ENCODE results near the gene FGFR3.
A peak's percentile ranks its signal among the peaks of the same experiment; 100 is the strongest.

The FGFR3 gene

DNA sequence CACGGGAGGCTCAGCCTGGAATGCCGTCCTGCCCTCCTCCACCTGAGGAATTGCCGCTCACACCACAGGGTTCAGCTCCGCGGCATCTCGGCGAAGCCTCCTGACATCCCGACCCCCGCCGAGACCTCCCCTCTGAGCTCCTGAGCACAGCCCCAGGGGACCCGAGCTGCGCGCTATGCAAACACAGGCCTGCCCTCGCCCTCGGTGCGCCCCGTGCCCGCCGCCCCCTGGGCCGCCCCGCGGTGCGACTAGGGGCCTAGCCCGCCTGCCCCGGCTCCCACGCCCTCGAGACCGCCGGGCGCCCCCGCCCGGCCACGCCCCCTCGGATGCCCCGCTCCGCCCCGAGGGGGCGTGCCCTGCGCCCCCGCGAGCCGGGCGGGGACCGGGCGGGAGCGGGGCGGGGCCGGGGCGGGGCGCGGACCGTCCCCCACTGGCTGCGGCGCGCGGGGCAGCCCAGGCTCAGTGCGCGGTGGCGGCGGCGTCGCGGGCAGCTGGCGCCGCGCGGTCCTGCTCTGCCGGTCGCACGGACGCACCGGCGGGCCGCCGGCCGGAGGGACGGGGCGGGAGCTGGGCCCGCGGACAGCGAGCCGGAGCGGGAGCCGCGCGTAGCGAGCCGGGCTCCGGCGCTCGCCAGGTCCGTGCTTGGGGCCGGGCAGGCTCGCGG is at the start of gene FGFR3:
FGFR3 (plus strand) TSS at position 462 of the 664 bp plus-strand sequence. CDS start 642 bp downstream, outside the sequence.
- FAIRE-seq (no peak), DNase-seq (ENCODE audit: extremely low spot score, insufficient read length, low read depth) (peak; percentile 68)

DNA sequence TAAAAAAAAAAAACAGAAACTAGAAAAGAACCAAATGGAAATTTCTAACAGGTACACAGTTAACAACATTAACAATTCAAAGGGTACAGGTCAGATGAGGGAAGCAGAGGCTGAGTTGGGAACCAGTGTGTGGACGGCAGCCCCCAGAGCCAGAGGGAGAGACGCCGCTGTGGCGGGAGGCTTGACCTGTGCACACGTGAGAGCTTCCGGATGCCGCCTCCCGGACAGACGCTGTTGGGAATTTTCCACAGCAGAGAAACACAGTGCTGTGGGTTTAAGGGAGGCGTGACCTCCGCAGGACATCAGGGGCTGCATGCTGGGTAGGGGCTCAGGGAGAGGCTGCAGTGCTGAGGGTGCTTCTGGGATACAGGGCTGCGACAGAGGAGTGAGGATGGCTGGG is 49.5 kb upstream of the FGFR3 start:
- DNase-seq (ENCODE audit: extremely low spot score, insufficient read length, low read depth): no peak
- FAIRE-seq: no peak

DNA sequence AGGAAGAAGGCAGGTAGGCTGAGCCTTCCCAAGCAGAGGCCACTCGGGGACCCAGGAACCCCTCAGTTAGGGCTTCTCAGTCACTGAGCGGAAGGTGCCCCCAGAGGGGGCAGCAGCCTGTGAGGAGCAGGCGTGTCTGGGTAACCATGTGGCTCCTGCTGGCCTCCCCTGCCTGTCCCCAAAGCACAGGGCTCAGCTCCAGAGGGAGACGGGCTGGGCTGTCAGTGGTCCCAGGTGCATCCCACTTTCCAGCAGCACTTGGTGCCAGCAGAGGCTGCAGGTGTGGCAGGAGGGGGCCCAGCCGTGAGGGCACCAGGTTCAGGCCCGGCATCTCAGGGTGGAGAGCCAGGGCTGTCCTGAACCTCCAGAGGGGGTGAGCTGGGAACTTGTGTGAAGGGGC is 49.1 kb upstream of the FGFR3 start:
- FAIRE-seq: no peak

DNA sequence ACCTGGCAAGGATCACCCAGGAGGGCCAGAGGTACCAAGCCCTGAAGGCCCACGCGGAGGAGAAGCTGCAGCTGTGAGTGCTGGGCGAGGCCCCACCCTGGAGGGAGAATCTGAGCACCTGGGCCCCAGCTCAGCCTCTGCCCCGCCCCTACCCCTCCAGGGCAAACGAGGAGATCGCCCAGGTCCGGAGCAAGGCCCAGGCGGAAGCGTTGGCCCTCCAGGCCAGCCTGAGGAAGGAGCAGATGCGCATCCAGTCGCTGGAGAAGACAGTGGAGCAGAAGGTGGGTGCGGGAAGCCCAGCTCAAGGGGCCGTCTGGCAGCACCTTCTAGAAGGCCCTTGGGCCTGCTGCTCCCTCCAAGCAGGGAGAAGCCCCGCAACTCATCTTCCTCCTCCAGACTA is 48.5 kb upstream of the FGFR3 start:
- FAIRE-seq: no peak

More for the DNA sequence above, 49.1 kb upstream of the FGFR3 start:
- DNase-seq (ENCODE audit: extremely low spot score, insufficient read length, low read depth): no peak

DNA sequence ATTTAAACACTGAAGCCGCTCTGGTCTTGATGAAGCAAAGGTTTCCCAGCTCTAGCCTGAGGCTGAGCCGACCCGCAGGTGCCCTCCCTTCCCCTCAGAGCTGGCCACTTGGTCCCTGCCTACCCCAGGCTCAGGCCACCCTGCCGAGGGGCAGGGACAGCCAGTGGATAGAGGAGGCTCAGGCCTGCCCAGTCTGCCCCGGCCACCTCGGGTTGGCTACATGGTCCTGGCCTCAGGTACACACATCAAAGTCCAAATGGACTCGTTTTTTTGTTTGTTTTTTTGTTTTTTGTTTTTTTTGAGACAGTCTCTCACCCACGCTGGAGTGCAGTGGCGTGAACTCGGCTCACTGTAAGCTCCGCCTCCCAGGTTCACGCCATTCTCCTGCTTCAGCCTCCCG is 47.9 kb upstream of the FGFR3 start:
- FAIRE-seq (no peak), DNase-seq (ENCODE audit: extremely low spot score, insufficient read length, low read depth) (no peak)

More for the DNA sequence above, 48.5 kb upstream of the FGFR3 start:
- DNase-seq (ENCODE audit: extremely low spot score, insufficient read length, low read depth): no peak

DNA sequence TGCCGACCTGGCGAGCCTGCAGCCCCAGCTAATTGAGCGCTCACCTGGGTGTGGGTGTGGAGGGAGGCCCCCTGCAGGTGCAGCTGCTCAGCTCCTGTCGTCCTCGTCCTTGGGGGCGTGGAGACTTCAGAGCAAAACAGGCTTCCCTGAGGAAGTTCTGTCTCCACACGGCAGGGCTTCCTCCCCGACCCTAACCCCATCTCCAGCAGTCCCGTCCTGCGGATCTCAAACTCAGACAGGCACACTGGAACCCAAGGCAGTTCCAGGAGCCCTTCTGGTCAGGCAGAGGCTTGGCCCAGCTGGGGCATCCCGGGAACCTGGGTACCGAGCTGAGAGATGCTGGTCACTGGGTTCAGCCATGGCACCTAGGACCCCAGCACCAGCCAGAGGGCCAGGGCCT is 47.4 kb upstream of the FGFR3 start:
- no peak for FAIRE-seq
- DNase-seq (ENCODE audit: extremely low spot score, insufficient read length, low read depth): no peak

DNA sequence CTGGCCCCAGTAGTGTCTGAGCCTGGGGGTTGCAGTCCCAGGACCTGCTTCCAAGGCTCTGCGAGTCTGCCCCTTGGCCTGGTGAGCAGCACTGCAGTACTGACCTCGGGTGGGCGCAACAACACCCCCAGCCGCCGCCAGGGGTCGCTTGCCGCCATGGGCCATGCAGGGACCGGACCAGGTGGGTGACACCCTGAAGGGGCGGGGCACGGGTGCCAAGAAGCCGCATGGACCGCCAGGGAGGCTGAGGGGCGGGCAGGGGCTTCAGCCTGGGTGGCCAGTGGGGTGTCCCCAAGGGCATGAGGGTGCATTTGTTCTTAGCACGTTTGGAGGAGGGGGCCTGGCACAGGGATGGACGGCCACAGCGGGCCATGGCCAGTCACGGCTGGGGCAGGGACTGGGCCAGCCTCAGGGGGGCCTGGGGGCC is 46.8 kb upstream of the FGFR3 start:
- no peak for FAIRE-seq
- DNase-seq (ENCODE audit: extremely low spot score, insufficient read length, low read depth): peak; percentile 64

DNA sequence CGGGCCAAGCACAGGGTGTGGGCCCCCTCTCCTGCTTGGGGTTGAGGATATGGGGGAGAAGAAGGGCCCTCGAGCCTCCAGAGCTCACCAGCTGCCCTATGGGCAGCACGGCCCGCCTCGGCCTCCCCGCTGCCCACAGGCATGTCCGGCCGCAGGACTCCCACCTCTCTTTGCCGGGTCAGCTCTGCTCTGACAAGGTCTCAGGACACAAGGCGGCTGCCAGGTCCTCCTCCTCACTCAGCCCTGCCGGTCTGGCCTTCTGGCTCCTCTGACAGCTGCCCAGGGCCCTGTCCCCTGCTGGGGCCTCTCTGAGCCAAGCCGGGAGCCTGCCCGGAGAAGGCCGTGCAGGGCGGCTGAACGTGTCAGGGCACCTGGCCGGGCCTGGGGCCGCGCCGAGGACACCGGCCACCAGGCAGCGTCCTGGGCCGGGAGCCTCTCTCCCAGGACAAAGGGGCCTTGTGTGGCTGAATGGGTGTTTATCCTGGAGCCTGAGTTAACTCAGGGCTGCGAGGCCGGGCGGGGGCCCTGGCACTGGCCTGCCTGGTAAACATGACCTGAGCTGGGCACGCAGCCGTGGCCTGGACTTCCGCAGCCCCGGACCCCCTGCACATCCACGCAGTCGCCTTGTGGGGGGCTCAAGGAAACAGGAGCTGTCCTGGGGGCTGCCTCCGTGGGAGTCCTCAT is 46.0 kb upstream of the FGFR3 start:
- FAIRE-seq (no peak), DNase-seq (ENCODE audit: extremely low spot score, insufficient read length, low read depth) (no peak)

DNA sequence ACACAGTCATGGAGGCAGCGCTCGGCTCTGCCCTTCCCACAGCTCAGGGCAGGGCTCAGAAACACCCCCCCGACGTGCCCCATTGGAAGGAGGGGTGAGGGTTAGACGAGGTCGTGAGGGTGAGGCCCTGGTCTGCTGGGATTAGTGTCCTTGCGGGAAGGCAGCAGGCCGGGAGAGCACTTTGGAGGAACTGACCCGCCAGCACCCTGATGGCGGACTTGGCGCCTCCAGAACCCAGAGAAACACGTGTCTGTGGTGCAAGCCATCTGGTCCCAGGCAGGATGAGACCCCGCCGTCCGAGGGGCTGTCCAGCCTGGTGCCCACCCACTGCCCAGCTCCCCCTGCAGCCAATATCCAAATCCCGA is 45.5 kb upstream of the FGFR3 start:
- no peak for FAIRE-seq
- DNase-seq (ENCODE audit: extremely low spot score, insufficient read length, low read depth): no peak

DNA sequence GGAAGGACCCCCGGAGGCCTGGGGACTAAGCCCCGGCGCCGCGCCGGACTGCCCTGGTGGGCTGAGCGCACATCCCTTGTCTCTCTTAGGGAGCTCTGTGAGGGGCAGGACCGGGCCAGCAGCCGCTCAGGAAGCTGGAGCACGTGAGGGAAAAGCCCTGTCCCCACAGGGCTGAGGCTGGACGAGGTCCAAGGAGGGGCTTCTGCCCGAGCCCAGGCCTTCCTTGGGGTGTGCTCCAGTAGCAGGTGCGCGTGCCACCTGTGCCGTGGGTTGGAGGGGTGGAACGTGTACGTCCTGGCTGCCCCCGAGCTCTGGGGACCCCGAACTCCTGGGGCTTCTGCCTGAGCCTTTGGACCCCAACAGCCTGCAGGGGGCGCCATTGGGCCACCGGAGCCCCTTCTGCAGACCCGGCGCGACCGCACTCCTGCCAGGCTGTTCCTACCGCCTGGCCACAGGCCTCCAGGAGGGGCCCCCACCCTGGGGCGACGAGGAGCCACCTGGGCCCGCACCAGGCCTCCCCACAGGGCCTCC is 44.6 kb upstream of the FGFR3 start:
- DNase-seq (ENCODE audit: extremely low spot score, insufficient read length, low read depth): peak; percentile 81
- FAIRE-seq: peak; percentile 67

DNA sequence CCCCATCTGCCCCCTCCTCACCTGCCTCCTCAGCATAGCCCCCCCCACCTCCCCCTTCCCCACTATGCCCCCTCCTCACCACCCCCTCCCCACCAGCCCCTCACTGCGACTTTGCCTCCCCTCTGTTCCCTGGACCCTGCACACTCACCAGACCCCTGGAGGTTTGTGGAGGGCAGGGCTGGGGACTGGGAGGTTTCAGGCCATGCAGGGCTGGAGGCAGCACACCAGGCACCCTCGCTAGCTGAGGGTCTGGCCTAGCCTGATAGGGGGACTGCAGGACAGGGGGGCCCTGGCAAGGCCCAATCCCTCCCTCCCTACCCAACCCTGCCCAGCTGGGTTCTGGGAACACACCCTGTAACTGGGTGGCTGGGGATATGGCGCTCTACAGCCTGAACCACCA is 43.7 kb upstream of the FGFR3 start:
- FAIRE-seq: no peak

DNA sequence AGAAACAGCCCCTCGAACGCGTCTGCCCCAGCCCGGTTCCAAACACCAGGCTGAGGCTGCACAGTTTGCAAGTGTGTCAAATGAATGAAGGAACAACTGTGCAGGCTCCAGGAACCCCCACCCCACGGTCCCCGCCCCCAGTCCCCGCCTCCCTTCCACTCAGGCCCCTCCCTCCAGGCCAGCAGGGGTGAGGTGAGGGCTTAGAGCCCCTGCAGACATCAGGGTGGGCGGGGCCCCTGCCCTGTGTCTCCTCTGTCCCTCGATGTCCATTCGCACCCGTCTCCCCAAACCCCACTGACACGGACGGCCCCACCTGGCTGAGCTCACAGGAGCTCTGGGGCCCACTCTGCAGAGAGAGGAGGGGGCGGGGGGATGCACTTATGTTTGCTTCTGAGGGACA is 43.3 kb upstream of the FGFR3 start:
- no peak for FAIRE-seq
- DNase-seq (ENCODE audit: extremely low spot score, insufficient read length, low read depth): no peak

More for the DNA sequence above, 43.7 kb upstream of the FGFR3 start:
- DNase-seq (ENCODE audit: extremely low spot score, insufficient read length, low read depth): no peak

DNA sequence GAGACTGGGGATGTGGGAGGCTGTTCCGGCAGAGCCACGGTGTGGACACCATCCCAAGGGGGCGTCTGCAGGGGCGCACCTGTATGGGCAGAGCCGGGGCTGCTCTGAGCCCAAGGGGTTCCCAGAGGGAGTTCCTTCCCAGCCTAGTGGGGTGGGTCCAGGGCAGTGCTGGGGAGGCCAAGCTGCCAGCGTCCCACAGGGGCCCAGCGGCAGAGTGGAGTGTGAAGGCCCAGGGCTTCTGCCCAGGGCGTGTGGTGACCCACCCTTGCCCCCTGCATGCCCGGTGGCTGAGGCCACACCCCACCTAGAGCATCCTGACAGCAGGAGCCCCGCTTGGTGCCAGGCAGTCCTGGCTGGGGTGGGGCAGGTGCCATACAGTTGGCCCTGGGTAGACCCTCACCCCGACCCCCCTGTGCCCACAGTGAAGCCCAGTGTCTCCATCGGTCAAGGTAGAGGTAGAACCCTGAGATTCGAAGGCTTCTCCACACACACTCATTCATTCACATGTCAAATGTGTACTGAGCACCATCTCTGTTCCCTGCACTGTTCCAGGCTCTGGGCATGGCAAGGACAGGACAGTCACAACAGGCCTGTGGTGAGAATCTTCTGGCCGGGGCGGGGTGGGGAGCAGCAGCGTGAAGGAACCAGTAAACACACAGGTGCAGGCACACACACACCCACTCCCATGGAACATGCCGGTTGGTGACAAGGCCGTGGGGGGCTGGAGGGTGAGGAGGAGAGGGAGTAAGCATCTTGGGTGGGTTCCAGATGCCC is 42.5 kb upstream of the FGFR3 start:
- DNase-seq (ENCODE audit: extremely low spot score, insufficient read length, low read depth) (no peak), FAIRE-seq (no peak)

DNA sequence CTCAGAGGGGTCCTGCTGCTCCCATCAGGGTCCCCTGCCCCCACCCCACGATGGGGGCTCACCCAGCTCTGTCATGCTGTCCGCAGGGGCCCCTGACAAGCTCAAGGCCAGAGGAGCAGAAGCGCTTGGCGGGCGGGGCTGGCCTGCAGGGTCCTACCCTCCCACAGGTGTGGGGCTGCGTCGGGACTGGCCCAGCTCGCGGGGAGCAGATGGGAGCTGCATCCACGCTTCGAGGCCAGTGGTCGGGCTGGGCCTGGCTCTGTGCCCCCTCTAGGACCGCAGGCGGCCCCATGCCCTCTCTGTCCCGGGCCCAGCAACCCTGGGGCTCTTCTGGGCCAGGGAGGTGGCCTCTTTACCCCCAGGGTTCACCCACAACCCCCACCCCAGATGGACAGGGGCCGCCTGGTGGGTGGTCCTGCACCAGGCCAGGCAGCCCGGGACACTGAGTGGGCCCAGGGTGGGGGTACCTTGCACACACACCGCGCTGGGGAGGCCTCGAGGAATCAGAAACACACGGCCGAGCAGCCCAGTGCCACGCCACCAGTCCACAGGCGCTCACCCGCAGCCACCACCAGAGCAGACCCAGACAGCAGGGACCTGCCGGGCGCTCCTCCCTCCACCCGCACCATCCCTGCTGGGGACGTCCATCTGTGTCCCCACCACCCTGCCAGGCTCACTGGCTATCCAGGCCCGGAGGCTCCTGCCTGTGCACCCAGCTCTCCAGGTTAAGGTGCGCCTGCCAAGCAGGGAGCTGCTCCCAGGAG is 41.8 kb upstream of the FGFR3 start:
- DNase-seq (ENCODE audit: extremely low spot score, insufficient read length, low read depth) (no peak), FAIRE-seq (no peak)

DNA sequence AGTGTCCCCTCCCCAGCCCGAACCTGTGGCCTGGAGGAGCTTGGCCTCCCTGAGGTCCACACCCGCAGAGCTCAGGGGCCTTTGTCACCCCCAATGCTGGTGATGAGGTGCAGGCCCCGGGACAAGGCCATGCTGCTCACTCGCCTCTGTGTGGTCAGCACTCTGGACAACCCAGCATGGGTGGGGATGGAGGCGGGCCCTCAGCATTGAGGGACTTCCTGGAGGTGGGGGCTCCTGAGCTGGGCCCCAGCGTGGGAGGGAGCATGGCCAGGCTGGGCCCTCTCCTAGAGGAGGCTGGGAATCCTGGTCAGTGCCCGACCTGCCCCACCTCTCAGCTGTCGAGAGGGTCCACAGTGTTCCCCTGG is 41.2 kb upstream of the FGFR3 start:
- FAIRE-seq: no peak

DNA sequence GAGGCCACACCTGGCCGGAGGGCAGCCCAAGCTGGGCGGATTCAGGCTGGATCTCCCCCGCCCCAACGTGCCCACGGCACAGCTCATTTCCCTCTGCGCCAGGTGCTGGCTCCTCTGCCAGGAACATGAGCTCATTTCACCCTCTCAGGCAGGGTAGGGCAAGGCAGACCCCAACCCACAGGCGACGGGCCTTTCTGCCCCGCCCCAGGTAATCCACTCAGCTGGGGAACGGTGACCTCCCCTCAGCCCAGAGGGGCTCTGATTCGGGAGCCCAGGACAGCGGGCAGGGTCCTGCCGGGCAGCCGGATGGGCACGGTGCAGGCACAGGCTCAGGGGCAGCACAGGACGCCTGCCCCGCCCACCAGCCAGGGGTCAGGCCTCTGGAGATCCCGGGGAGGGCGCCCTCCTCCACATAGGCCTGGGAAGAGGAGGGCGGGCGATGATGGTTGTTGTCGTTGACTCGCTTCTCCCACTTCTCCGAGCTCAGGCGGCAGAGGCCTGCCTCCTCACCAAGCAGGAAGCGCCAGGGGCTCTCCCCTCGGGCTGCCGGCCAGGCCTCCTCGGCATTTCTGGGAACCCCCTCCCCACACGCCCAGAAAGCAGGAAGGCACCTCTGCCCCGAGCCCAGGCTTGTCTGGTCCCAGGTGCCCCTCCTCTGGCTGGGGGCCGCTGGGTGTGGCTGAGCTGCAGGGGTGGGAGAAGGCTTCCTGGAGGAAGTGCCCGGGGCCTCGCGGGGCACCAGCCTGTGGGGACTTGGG is 40.6 kb upstream of the FGFR3 start:
- DNase-seq (ENCODE audit: extremely low spot score, insufficient read length, low read depth): no peak
- no peak for FAIRE-seq

More for the DNA sequence above, 41.2 kb upstream of the FGFR3 start:
- no peak for DNase-seq (ENCODE audit: extremely low spot score, insufficient read length, low read depth)

DNA sequence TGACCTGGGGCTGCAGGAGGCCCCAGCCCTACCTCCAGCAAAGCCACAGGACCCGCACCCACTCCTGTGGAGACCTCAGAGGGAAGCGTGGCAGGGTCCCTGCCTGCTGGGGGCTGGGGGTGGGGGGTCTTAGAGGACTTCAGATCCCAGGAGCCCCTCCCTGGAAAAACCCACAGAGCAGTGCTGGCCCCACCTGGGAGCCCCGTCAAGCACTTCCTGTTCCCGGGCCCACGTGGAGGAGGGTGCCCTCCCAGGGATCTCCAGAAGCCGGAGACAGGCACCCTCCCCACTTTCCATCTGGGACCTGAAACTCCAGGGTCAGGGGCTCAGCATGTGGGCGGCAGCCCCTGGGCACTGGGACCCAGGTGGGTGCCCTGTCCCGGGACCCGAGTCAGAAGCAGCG is 39.8 kb upstream of the FGFR3 start:
- FAIRE-seq: no peak
- DNase-seq (ENCODE audit: extremely low spot score, insufficient read length, low read depth): no peak

DNA sequence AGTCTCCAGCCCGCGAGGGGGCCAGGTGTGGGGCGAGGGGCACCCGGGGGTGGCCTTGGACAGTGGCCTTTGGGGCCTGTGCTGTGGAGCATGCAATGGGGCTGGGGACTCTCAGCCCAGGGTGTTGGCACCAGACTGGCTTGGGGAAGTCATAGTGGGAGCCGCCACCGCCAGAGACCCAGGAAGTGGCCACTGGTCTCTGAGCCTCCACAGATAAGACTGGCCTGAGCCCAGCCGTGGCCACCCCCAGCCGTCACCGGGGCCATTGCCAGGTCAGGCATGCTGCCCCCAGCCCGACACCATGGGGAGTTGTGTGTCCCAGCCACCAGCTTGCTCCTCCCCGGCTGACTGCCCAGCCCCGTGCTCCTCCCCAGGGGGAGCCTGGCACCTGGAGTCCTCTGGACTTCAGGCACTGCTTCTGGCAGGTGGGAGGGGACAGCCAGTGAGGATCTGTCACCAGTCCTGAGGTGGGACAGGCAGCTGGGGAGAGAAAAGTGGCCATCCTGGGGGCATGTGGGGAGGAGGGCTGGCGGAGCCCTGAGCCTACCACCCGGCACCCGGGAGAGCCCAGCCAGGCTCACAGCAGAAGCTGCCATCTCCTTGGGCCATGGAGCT is 39.3 kb upstream of the FGFR3 start:
- DNase-seq (ENCODE audit: extremely low spot score, insufficient read length, low read depth): no peak
- no peak for FAIRE-seq

DNA sequence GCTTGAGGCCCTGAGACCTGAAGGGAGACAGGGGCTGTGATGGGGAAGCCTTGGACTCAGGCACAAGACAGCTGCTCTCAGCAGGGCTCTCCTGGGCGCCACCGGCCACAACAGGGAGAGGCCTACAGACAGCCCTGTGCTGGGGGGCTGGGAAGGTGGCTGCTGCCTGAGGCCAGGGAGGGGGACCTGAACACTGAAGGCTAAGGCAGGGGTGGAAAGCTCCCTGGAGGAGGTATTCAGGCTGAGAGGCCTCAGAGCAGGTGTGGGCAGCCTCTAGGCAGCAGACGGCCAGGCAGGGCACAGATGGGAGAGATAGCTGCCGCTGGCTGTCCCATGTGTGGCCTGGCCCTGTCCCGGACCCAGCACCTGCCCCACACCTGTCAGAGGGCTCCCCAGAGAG is 38.8 kb upstream of the FGFR3 start:
- FAIRE-seq (no peak), DNase-seq (ENCODE audit: extremely low spot score, insufficient read length, low read depth) (no peak)
